Vagina (tissue), 2 donors: ENCODE data around the gene PARD3. TPM values are rescaled to one million over a fixed set of nuclear protein-coding genes. Genes with fewer than 3 reads are reported as not detected.
A peak's percentile ranks its signal among the peaks of the same experiment; 100 is the strongest.
"Not testable (repeated sequence)": the region's sequence is repeated elsewhere in the genome, so short reads cannot be mapped to it uniquely, and the experiment has no call there.

Experiments
- DNase-seq, 2 donors: peaks; one replicate each; pipeline ENCODE4 v3.0.0-alpha.2; 2017; ENCODE audit errors: extremely low spot score in 2 of 2
- H3K27ac ChIP-seq: fragments of 200-600 bp; sonication (generic); one replicate; pipeline ENCODE4 v1.5.1; 2019
- H3K27me3 ChIP-seq: fragments of 200-600 bp; sonication (generic); one replicate; pipeline ENCODE4 v1.5.1; 2019
- H3K36me3 ChIP-seq, 2 donors: fragments of 200-600 bp; sonication (generic); one replicate each; pipeline ENCODE4 v1.5.1; 2017 to 2019
- H3K4me1 ChIP-seq: fragments of 200-600 bp; sonication (generic); one replicate; pipeline ENCODE4 v1.5.1; 2019
- H3K4me3 ChIP-seq, 2 donors: fragments of 200-600 bp; sonication (generic); 1 replicate in 1 of 2; 2 replicates in 1 of 2; pipeline ENCODE4 v1.5.1; 2016 to 2019
- H3K9me3 ChIP-seq: fragments of 200-600 bp; sonication (generic); one replicate; pipeline ENCODE4 v1.5.1; 2019
- CTCF ChIP-seq, 3 experiments: fragments of 450-650 bp in 2 of 3; fragments of 200-600 bp in 1 of 3; sonication (generic) in 1 of 3; IDR thresholded peaks; one replicate each; pipeline ENCODE4 v1.5.1; 2017 to 2019; ENCODE audit warnings: antibody characterized with exemption in 3 of 3, mild to moderate bottlenecking in 2 of 3, moderate library complexity in 2 of 3
- POLR2A ChIP-seq, 2 donors: fragments of 450-650 bp; IDR thresholded peaks; one replicate each; pipeline ENCODE4 v1.6.1; 2017; ENCODE audit warnings: antibody characterized with exemption in 2 of 2, mild to moderate bottlenecking in 2 of 2, moderate library complexity in 2 of 2
- POLR2AphosphoS5 ChIP-seq, 2 donors: sonication (generic); formaldehyde crosslinking; IDR thresholded peaks; one replicate each; pipeline ENCODE4 v1.9.0; 2017; ENCODE audit warnings: antibody characterized with exemption in 2 of 2, mild to moderate bottlenecking in 2 of 2, low read depth in 1 of 2; ENCODE audit not compliant: insufficient read depth in 1 of 2
- intact Hi-C: fragments of 100-400 bp; cut with DNase I; formaldehyde crosslinking; loops from one replicate; pipeline ENCODE4 v1.15.1; 2023
- total RNA-seq: library from RNA; depleted of rRNA; stranded (reverse); fragments of >200 nt; gene quantifications from one replicate; pipeline ENCODE4 v1.2.3, GENCODE V29; 2016

PARD3 gene
- total RNA-seq, 1 donor from 2014 or later: 95.5 TPM

- Histone ChIP-seq H3K4me3 (no peak overlapping the region), H3K9me3 (no peaks in the 10 kb centered on the region), H3K4me1 (peaks cover 70% of the 10 kb centered on the region), H3K27ac (peak overlapping the region; percentile 44), H3K27me3 (no peaks in the 10 kb centered on the region), H3K36me3 (no peaks in the 10 kb centered on the region)
- no peak for TF ChIP-seq POLR2AphosphoS5 (IDR thresholded peaks at IDR 0.05; ENCODE audit: insufficient read depth in 1 of 2, low read depth in 1 of 2)
- intact Hi-C loops: no loop called here
- DNase-seq: no peak
Observed at GRCh38 chr10:34744590-34744989, 70.5 kb downstream of the PARD3 start.

- H3K27ac ChIP-seq: peak overlapping the region; percentile 65
Observed at GRCh38 chr10:34743814-34744213, 71.3 kb downstream of the PARD3 start.

DNA sequence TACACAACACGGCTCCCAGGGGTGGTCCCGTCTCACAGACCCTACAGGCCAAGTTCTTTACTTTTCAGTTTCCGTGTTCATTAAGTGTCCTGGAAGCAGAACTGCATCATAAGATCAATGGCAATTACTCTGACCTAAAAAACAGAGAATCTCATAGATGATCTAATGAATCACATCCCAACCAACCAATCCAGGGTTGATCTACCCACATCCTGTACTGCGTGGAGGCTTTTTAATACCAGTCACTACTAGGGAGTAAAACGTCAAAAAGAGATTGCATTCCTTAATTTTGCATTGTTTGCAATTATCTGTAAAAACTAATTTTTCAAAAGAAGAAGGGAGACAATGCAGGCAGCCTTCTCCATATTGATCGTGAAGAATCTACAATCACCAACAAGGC is 72.6 kb downstream of the PARD3 start:
- H3K27ac ChIP-seq: no peak overlapping the region
- TF ChIP-seq CTCF (IDR thresholded peaks at IDR 0.05): no peak
- TF ChIP-seq POLR2AphosphoS5 (IDR thresholded peaks at IDR 0.05; ENCODE audit: insufficient read depth in 1 of 2, low read depth in 1 of 2): no peak
- no peak for TF ChIP-seq POLR2A (IDR thresholded peaks at IDR 0.05)
- H3K4me1 ChIP-seq: peaks cover 75% of the 10 kb centered on the region
- no peaks in the 10 kb centered on the region for H3K36me3 ChIP-seq
- no peak overlapping the region for H3K4me3 ChIP-seq
- no peak for DNase-seq
- no peaks in the 10 kb centered on the region for H3K27me3 ChIP-seq
- intact Hi-C loops: no loop called here
- no peaks in the 10 kb centered on the region for H3K9me3 ChIP-seq

More at GRCh38 chr10:34743814-34744213, 71.3 kb downstream of the PARD3 start:
- TF ChIP-seq CTCF (IDR thresholded peaks at IDR 0.05): no peak
- TF ChIP-seq POLR2A (IDR thresholded peaks at IDR 0.05): no peak
- peak; percentile 47 to 78 for TF ChIP-seq POLR2AphosphoS5 (IDR thresholded peaks at IDR 0.05; ENCODE audit: insufficient read depth in 1 of 2, low read depth in 1 of 2)
- Histone ChIP-seq H3K36me3 (no peaks in the 10 kb centered on the region), H3K4me3 (no peak overlapping the region), H3K4me1 (peaks cover 77% of the 10 kb centered on the region), H3K27me3 (no peaks in the 10 kb centered on the region), H3K9me3 (no peaks in the 10 kb centered on the region)
- DNase-seq: no peak
- intact Hi-C loops: no loop called here

- DNase-seq, H3K27me3 ChIP-seq, H3K27ac ChIP-seq, H3K9me3 ChIP-seq, intact Hi-C loops, H3K4me3 ChIP-seq, H3K36me3 ChIP-seq: not testable (repeated sequence)
- peaks cover 66% of the 10 kb centered on the region for H3K4me1 ChIP-seq
Observed at GRCh38 chr10:34741087-34741486, 74.0 kb downstream of the PARD3 start.

- Histone ChIP-seq H3K36me3 (no peaks in the 10 kb centered on the region), H3K4me3 (peak overlapping the region in 1 of 2 donors; percentile 13), H3K27ac (peak overlapping the region; percentile 58), H3K4me1 (peaks cover 61% of the 10 kb centered on the region), H3K27me3 (no peaks in the 10 kb centered on the region), H3K9me3 (no peaks in the 10 kb centered on the region)
- DNase-seq: no peak
- intact Hi-C loops: no loop called here
- no peak for TF ChIP-seq POLR2AphosphoS5 (IDR thresholded peaks at IDR 0.05; ENCODE audit: insufficient read depth in 1 of 2, low read depth in 1 of 2)
- no peak for TF ChIP-seq CTCF (IDR thresholded peaks at IDR 0.05)
- no peak for TF ChIP-seq POLR2A (IDR thresholded peaks at IDR 0.05)
Observed at GRCh38 chr10:34740321-34740720, 74.8 kb downstream of the PARD3 start.

DNA sequence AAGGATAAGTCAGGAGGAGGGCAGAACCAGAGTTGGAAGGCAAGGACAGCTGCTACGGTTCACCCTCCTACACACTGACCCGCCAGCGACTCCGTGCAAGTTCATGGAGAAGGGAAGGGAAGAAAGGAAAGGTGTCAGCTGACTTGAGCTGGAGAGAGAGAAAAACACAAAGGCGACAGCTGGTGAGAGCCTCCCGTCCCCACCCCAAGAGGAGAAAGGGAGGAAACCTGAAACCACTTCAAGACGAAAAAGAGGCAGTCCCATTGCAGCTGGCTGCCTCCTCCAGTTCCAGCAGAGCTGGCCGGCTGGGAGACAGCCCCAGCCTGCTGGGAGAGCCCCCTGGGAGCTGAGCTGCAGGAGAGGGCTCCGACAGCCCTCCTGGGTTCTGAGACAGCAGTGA is 75.2 kb downstream of the PARD3 start:
- peak in 1 of 2 donors; percentile 91 for DNase-seq
- Histone ChIP-seq H3K36me3 (no peaks in the 10 kb centered on the region), H3K4me1 (peaks cover 59% of the 10 kb centered on the region), H3K27ac (peak overlapping the region; percentile 58), H3K4me3 (peak overlapping the region in 1 of 2 donors; percentile 13), H3K27me3 (no peaks in the 10 kb centered on the region), H3K9me3 (no peaks in the 10 kb centered on the region)
- TF ChIP-seq POLR2AphosphoS5 (IDR thresholded peaks at IDR 0.05; ENCODE audit: insufficient read depth in 1 of 2, low read depth in 1 of 2) (peak; percentile 62 to 82), POLR2A (IDR thresholded peaks at IDR 0.05) (no peak), CTCF (IDR thresholded peaks at IDR 0.05) (no peak)
- intact Hi-C loops: no loop called here
